ENCODE measurements around the gene SRGAP2B. TPM values are rescaled to one million over a fixed set of nuclear protein-coding genes. Genes with fewer than 3 reads are reported as not detected.
"Not testable (repeated sequence)": the region's sequence is repeated elsewhere in the genome, so short reads cannot be mapped to it uniquely, and the experiment has no call there.

The SRGAP2B gene
- polyA plus RNA-seq, 1 donor from 2014 or later: 2.5 TPM

DNA sequence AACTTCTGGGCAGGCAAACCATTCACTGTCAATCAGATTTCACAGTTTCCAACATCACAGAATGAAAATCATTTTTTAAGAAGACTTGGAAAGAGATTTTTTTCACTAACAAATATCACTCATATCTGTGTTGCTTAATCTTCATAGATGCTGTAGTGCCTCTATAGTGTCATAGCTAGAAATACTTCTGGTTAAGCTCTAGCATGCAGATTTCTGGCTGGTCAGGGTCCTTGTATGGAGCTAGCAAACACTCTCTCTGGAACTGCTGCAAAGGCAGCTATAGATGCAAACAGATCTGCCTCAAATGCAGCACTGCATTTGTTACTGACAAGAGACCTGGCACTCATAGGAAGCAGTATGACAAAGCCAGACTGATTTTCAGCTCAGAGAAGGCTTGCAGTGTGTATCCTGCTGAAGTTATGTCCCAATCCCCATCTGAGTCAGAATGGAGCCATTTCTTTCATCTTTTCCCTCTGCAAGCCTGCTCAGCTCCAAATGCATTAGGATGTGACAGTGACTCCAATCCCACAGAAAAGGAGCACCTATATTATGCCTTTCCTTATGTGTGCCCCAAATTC is 99.2 kb downstream of the SRGAP2B start:
- not testable (repeated sequence) for H3K9me3 Mint-ChIP-seq, H3K36me3 Mint-ChIP-seq, H3K4me3 Mint-ChIP-seq, H3K27ac Mint-ChIP-seq, H3K4me1 Mint-ChIP-seq, H3K27me3 Mint-ChIP-seq

DNA sequence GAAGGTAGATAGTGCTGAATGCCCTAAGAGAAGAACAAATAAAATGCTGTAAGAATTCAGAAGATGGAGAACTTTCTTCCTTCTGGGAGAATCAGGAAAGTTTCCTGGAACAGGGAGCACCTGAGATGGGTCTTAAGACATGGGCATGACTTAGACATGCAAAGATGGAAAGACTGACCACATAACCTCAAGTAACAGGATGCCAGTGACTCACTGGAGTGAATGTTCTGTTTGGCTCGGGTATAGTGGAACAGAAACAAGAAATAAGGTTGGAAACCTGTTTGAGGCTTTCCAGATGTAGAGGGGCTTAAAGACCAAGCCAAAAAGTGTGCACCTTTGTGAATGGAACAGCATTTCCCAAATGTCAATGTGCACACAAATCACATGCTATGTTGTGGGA is 102.2 kb downstream of the SRGAP2B start:
- H3K4me3 Mint-ChIP-seq, H3K9me3 Mint-ChIP-seq, H3K36me3 Mint-ChIP-seq, H3K4me1 Mint-ChIP-seq, H3K27ac Mint-ChIP-seq, H3K27me3 Mint-ChIP-seq: not testable (repeated sequence)

DNA sequence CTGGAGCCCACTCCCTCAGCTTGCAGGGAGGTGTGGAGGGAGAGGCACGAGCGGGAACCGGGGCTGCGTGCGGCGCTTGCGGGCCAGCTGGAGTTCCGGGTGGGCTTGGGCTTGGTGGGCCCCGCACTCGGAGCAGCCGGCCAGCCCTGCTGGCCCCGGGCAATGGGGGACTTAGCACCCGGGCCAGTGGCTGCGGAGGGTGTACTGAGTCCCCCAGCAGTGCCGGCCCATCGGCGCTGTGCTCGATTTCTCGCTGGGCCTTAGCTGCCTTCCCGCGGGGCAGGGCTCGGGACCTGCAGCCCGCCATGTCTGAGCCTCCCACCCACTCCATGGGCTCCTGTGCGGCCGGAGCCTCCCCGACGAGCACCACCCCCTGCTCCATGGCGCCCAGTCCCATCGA is 104.5 kb downstream of the SRGAP2B start:
- H3K4me3 Mint-ChIP-seq, H3K27me3 Mint-ChIP-seq, H3K27ac Mint-ChIP-seq, H3K4me1 Mint-ChIP-seq, H3K9me3 Mint-ChIP-seq, H3K36me3 Mint-ChIP-seq: not testable (repeated sequence)

DNA sequence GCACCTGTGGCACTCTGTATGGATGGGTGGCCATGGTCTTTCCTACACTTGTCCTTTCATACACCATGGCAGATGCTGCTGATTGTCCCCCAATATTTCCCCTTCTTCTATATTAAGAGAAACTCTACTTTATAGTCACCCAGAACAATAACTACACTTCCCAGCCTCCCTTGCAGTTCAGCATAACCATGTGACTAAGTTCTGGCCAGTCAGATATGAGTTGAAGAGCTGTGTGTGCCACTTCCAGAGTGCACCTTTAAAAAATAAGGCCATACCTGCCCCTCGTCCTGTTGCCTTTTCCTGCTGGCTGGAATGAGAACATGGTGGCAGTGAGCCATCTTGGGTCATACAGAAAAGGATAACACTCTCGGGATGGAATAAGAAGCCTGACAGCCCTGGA is 108.0 kb downstream of the SRGAP2B start:
- H3K36me3 Mint-ChIP-seq, H3K4me3 Mint-ChIP-seq, H3K27me3 Mint-ChIP-seq, H3K27ac Mint-ChIP-seq, H3K4me1 Mint-ChIP-seq, H3K9me3 Mint-ChIP-seq: not testable (repeated sequence)

DNA sequence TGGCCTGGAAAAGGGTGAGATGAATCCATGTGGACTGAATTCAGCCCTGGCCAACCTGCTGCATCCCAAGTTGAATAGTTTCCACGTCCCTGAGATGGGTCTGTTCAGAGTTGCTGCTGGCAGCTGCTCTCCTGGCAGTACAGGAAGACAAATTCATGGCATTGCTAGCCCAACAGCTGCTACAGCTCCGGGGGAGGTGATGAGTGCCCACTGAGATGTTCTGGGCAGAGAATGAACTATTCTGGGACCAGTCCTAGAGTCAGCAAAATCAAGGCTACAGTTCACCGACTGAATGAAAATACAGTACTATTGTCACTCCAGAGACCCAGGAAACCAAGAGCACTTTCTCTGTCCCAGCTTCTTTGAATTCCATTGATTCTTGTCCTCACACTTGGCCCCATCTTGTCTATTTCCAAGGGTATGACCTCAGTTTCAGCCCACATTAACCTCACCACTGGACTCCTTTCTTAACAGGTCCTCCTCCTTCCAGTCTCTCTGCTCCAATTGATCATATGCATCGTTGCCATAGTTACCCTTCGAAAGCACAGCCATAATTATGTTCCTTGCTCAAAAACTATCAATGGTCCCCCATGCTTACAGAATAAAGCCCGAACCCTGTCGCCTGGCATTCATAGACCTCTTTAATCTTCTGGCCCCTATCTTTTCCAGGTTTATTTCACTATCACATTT is 108.8 kb downstream of the SRGAP2B start:
- not testable (repeated sequence) for H3K27ac Mint-ChIP-seq, H3K36me3 Mint-ChIP-seq, H3K27me3 Mint-ChIP-seq, H3K9me3 Mint-ChIP-seq, H3K4me3 Mint-ChIP-seq, H3K4me1 Mint-ChIP-seq

DNA sequence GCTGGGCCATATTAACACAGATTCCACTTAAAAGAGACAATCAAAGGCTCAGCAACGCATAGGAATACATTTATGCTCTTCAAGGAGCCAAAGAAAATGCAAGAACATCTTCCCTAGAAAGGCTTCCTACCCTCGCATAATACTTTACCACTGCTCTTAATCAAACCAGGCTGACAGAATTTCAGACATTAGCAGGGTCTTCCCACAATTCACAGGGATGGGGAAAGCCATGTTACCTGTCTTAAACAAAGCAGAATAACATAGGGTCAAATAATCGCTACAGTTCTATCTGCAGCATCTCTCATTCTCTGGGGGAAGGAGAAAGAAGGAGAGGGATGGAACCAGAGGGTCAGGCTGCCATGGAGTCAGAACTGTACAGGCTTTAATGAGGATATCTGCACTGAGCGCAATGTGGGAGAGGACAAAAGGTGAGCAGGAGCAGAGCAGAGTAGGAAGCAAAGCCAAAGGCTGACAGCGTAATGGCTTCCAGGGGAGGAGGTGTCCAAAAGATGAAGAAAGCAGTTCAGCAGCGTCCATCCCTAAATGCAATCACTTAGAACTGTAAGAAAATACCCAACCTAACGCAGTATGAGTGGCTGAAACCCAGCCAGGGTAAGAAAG is 109.5 kb downstream of the SRGAP2B start:
- H3K36me3 Mint-ChIP-seq, H3K4me1 Mint-ChIP-seq, H3K4me3 Mint-ChIP-seq: not testable (repeated sequence)

DNA sequence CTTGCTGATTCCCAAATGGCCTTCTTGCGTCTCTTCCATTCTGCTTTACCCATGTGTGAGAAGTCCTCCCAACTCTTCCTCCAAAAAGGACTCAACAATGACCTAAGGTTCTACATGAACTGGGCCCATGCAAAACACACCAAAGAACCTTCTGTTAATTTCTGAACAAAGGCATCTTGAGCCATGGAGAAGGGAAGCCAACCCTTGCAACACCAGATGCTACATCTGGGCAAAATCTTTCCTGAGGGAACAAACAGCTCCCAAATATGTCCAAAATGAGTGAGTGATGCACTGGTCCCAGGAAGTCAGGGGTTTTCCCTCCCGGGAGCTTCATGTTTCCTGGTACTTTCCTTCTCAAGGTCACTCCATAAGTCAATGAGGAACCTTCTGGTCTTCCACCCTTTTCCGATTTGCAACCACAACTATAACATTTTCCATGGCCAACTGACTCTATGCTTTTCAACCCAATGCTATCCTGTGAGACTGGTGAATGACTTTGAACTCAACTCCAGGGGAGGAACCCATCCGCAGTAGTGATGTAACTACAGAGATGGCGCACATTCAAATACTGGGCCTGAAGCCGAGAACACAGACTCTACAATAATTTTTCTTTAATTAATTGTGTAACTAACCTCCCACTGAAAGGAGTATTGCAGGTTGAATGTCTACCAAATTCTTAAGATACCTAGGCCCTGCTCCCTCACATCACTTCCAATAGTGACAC is 112.2 kb downstream of the SRGAP2B start:
- H3K4me1 Mint-ChIP-seq, H3K27me3 Mint-ChIP-seq, H3K27ac Mint-ChIP-seq, H3K36me3 Mint-ChIP-seq, H3K4me3 Mint-ChIP-seq, H3K9me3 Mint-ChIP-seq: not testable (repeated sequence)

More for the DNA sequence above, 109.5 kb downstream of the SRGAP2B start:
- not testable (repeated sequence) for H3K9me3 Mint-ChIP-seq, H3K27ac Mint-ChIP-seq, H3K27me3 Mint-ChIP-seq

DNA sequence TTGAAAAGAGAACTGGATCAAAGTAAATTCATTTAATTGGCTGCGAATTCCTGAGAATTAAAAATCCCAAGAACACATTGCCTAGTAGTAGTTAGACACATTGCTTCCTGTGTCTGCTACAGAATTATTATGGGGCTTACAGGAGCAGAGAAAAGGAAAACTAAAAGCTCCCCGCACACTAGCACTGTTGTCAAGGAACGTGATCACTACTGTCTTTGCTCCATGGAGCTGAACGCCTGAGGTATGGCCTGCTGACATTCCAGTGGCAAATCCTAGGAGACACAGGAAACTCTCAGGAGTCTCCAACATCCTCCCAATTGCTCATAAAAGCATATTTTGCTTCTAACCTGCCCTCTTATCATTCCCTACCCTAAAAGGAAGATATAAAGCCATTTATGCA is 114.0 kb downstream of the SRGAP2B start:
- not testable (repeated sequence) for H3K27ac Mint-ChIP-seq

DNA sequence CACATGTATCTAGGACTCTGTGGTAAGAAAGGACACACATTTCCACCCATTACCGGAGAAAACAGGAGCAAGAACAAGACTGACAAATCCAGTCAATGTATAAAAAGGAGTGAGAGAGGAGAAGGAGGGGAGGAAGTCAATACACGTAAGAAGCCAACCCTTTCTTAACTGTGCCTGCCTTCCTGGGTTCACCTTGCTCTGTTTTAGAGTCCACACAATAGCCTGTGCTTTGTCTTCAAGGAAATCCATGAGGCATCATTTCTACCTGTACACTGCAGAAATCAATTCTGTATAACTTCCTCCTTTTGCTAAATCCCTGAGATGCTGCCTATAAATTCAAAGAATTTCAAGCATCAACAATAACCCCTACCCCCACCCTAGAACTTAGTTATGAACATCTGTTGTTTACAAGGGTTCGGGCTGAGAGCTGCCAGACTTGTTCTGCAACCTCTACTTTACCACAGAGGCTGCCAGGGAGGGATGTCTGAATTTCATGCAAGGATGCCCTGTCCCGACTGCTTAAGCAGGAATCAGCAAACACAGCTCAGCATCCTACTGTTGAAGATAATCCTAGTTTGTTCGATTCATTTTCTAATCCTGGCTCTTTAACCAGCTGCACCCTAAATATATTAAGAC is 115.0 kb downstream of the SRGAP2B start:
- not testable (repeated sequence) for H3K27me3 Mint-ChIP-seq, H3K27ac Mint-ChIP-seq, H3K4me3 Mint-ChIP-seq, H3K36me3 Mint-ChIP-seq, H3K9me3 Mint-ChIP-seq, H3K4me1 Mint-ChIP-seq

More for the DNA sequence above, 114.0 kb downstream of the SRGAP2B start:
- H3K9me3 Mint-ChIP-seq, H3K27me3 Mint-ChIP-seq, H3K4me1 Mint-ChIP-seq, H3K4me3 Mint-ChIP-seq, H3K36me3 Mint-ChIP-seq: not testable (repeated sequence)

DNA sequence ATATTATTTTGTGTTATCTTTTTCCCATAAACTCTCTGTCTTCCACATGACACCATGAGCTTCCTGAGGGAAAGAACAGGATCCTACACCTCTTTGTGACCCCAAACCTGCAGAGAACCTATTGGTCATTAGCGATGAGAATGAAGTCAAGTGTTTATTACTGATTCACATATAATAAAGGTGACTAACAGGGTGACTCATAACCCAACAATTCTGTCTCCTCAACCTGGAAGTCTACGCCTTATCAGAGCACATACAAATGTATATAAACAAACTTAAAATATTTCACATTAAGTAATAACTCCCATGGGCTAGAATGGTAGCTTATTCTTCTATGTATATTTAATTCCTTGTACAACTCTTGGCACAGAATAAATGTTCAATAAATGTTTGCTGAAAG is 117.3 kb downstream of the SRGAP2B start:
- not testable (repeated sequence) for H3K9me3 Mint-ChIP-seq, H3K4me3 Mint-ChIP-seq, H3K4me1 Mint-ChIP-seq, H3K27me3 Mint-ChIP-seq, H3K36me3 Mint-ChIP-seq, H3K27ac Mint-ChIP-seq

DNA sequence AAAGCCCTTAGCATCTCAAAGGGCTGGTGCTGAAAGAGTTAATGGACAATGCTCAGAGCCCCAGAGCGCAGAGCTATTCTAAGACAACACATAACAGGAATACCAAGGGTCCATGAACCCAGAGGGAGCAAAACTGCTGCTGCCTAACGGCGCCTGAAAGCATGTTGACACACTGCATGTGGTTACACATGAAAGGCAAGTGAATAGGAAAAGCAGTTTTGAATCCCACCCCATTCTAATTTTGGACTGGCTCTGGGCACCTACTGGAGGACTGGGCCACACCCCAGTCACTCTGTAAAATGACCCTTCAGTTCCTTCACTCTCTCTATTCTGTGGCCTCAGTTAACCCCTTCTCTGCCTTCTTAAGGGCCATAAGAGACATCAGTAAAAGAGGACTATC is 123.2 kb downstream of the SRGAP2B start:
- not testable (repeated sequence) for H3K4me1 Mint-ChIP-seq, H3K36me3 Mint-ChIP-seq

DNA sequence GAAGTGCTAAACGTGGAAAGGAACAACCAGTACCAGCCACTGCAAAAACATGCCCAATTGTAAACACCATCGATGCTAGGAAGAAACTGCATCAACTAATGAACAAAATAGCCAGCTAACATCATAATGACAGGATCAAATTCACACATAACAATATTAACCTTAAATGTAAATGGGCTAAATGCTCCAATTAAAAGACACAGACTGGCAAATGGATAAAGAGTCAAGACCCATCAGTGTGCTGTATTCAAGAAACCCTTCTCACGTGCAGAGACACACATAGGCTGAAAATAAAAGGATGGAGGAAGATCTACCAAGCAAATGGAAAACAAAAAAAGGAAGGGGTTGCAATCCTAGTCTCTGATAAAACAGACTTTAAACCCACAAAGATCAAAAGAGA is 128.6 kb downstream of the SRGAP2B start:
- H3K27ac Mint-ChIP-seq, H3K4me1 Mint-ChIP-seq, H3K9me3 Mint-ChIP-seq, H3K27me3 Mint-ChIP-seq, H3K36me3 Mint-ChIP-seq, H3K4me3 Mint-ChIP-seq: not testable (repeated sequence)

More for the DNA sequence above, 123.2 kb downstream of the SRGAP2B start:
- H3K27me3 Mint-ChIP-seq, H3K9me3 Mint-ChIP-seq, H3K4me3 Mint-ChIP-seq, H3K27ac Mint-ChIP-seq: not testable (repeated sequence)

DNA sequence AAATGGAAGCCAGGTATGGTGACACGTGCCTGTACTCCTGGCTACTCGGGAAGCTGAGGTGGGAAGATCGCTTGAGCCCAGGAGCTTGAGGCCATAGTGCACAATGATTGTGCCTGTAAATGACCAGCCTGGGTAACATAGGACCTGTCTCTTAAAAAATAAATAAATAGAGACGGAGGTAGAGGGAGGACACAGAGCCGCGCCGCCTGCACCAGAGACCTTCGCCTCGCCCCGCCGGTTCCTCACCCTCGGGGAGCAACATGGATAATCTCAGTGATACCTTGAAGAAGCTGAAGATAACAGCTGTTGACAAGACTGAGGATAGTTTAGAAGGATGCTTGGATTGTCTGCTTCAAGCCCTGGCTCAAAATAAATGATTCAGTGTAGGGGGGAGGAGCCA is 130.4 kb downstream of the SRGAP2B start:
- H3K9me3 Mint-ChIP-seq: not testable (repeated sequence)

DNA sequence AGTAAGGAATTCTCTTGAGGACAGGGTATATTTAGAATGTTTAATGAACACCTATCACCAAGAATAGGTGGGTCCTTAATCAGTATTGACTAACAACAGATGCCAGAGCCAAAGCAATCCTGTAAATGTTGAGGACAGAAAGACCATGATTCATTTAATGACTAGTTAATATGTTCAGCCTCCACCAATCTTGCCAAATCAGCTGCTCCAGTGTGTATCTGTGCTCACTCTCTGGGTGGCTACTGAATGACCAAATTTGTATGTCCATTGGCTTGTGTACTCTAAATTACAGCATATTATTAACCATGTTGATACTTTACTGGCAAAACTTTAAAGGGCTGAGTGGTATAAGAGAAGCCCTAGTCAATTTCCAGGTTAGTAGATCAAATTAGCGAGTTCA is 130.9 kb downstream of the SRGAP2B start:
- H3K4me3 Mint-ChIP-seq: not testable (repeated sequence)

More for the DNA sequence above, 130.4 kb downstream of the SRGAP2B start:
- H3K4me3 Mint-ChIP-seq, H3K27me3 Mint-ChIP-seq, H3K27ac Mint-ChIP-seq, H3K36me3 Mint-ChIP-seq, H3K4me1 Mint-ChIP-seq: not testable (repeated sequence)

DNA sequence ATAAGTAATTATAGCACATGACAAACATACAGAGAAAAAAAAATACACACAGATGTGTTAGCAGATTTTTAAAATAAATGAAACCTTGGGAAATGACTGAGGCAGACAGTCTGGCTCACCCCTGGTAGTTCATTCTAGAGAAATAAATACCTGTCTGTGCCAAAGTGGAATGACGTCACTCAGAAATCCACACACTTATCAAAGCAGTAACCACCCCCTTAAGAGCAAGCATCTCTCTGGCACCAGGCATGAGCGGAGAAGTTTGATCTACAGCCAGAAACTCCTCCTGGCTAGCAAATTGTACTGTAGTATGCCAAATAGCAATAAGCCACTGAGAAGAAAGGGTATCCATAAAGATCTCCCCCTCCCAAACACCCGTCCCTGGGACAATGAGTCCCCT is 131.6 kb downstream of the SRGAP2B start:
- not testable (repeated sequence) for H3K27me3 Mint-ChIP-seq, H3K36me3 Mint-ChIP-seq

More for the DNA sequence above, 130.9 kb downstream of the SRGAP2B start:
- H3K36me3 Mint-ChIP-seq, H3K27ac Mint-ChIP-seq, H3K27me3 Mint-ChIP-seq, H3K9me3 Mint-ChIP-seq, H3K4me1 Mint-ChIP-seq: not testable (repeated sequence)

More for the DNA sequence above, 131.6 kb downstream of the SRGAP2B start:
- H3K4me3 Mint-ChIP-seq, H3K4me1 Mint-ChIP-seq, H3K27ac Mint-ChIP-seq, H3K9me3 Mint-ChIP-seq: not testable (repeated sequence)
